Gastrocnemius medialis (tissue), 4 donors: Measurements from ENCODE around the gene SSBP4. TPM values are rescaled to one million over a fixed set of nuclear protein-coding genes. Genes with fewer than 3 reads are reported as not detected.

Source experiments
- ATAC-seq, 2 donors: fragments of 150-250 bp; one replicate each; pipeline ENCODE4 v1.9.1; 2016
- DNase-seq, 2 donors: peaks; one replicate each; pipeline ENCODE4 v3.0.0-alpha.2; 2019
- H3K27ac ChIP-seq, 4 donors: fragments of 200-600 bp; sonication (generic); 1 replicate in 1 of 4; 2 replicates in 3 of 4; pipeline ENCODE4 v1.5.1; 2016 to 2018; ENCODE audit warnings: mild to moderate bottlenecking in 2 of 4, moderate library complexity in 1 of 4
- H3K27me3 ChIP-seq, 3 donors: fragments of 200-600 bp; sonication (generic) in 2 of 3; 1 replicate in 1 of 3; 2 replicates in 2 of 3; pipeline versions ENCODE4 v1.5.1 to v1.6.0; 2016 to 2019; ENCODE audit warnings: mild to moderate bottlenecking in 1 of 3, moderate library complexity in 1 of 3
- H3K36me3 ChIP-seq, 2 donors: fragments of 200-600 bp; sonication (generic) in 1 of 2; one replicate each; pipeline ENCODE4 v1.5.1; 2017 to 2018
- H3K4me1 ChIP-seq, 2 donors: fragments of 200-600 bp; sonication (generic) in 1 of 2; one replicate each; pipeline ENCODE4 v1.5.1; 2016 to 2017; ENCODE audit warnings: mild to moderate bottlenecking in 2 of 2
- H3K4me3 ChIP-seq, 4 donors: fragments of 200-600 bp; sonication (generic) in 3 of 4; 1 replicate in 1 of 4; 2 replicates in 3 of 4; pipeline ENCODE4 v1.5.1; 2016 to 2019; ENCODE audit warnings: mild to moderate bottlenecking in 2 of 4
- H3K9me3 ChIP-seq, 3 donors: fragments of 200-600 bp; sonication (generic) in 2 of 3; 1 replicate in 1 of 3; 2 replicates in 2 of 3; pipeline ENCODE4 v1.5.1; 2016 to 2019
- CTCF ChIP-seq, 5 experiments: fragments of 450-650 bp in 3 of 5; fragments of 200-600 bp in 2 of 5; sonication (generic) in 2 of 5; IDR thresholded peaks in 4 of 5; conservative IDR thresholded peaks in 1 of 5; 1 replicate in 4 of 5; 2 replicates in 1 of 5; pipeline ENCODE4 v1.5.1; 2016 to 2019; ENCODE audit warnings: antibody characterized with exemption in 5 of 5, mild to moderate bottlenecking in 3 of 5, moderate library complexity in 3 of 5
- POLR2A ChIP-seq, 2 donors: fragments of 450-650 bp; IDR thresholded peaks; one replicate each; pipeline ENCODE4 v1.6.1; 2017; ENCODE audit warnings: antibody characterized with exemption in 2 of 2, mild to moderate bottlenecking in 2 of 2, moderate library complexity in 2 of 2
- in situ Hi-C, 4 donors: fragments of 200-750 bp; cut with MboI; loops; one replicate each; pipeline versions ENCODE4 v1.15.0 to v1.8.0; 2017; ENCODE audit warnings: low sequenced_read_pairs in 4 of 4
- intact Hi-C: fragments of 100-400 bp; cut with DNase I; formaldehyde crosslinking; loops from one replicate; pipeline ENCODE4 v1.15.1; 2023; ENCODE audit warnings: low total_unique reads
- total RNA-seq, 4 donors: library from RNA; depleted of rRNA; stranded (reverse); fragments of >200 nt; gene quantifications; one replicate each; pipeline versions ENCODE4 v1.1.0 to v1.2.3, GENCODE V29; 2016

SSBP4 gene
- total RNA-seq, 4 donors from 2014 or later, result 24.7 to 65.2 (median 44.1) TPM

- DNase-seq, result no peak
- peaks cover 82 to 94% of the 10 kb centered on the region in 2 donors for H3K4me1 ChIP-seq
- peaks cover 0 to 12% of the 10 kb centered on the region in 2 donors for H3K36me3 ChIP-seq
- TF ChIP-seq CTCF (IDR thresholded peaks at IDR 0.05 in 4 of 5, conservative IDR thresholded peaks at IDR 0.05 in 1 of 5), result no peak
- TF ChIP-seq POLR2A (IDR thresholded peaks at IDR 0.05), result no peak
- H3K9me3 ChIP-seq, result no peaks in the 10 kb centered on the region
- no peak overlapping the region for H3K4me3 ChIP-seq
- in situ Hi-C loops (loop anchor here in 3 of 4 donors (5.0 to 25.0 kb wide), 5 partner anchors 51 to 371 kb away; partner anchors contain the start of genes UBA52 (in 2 of the 3), UPF1 (in 2 of the 3), CRTC1 (in 1 of the 3) and KXD1 (in 1 of the 3)), intact Hi-C loops (loop anchor here (5.0 kb wide), 1 partner anchor 91 kb away; the partner anchor contains the start of gene KXD1)
- ATAC-seq, result no peak
- no peaks in the 10 kb centered on the region for H3K27me3 ChIP-seq
- peak overlapping the region; percentile 89 to 96 (median 94) for H3K27ac ChIP-seq
Measured at GRCh38 chr19:18465964-18466339, 46.8 kb downstream of the SSBP4 start.

GRCh38 chr19:18466354-18466753, 47.2 kb downstream of the SSBP4 start:
- intact Hi-C loops, result loop anchor here (5.0 kb wide), 1 partner anchor 91 kb away; the partner anchor contains the start of gene KXD1
- Histone ChIP-seq H3K36me3 (peaks cover 0 to 12% of the 10 kb centered on the region in 2 donors), H3K27ac (peak overlapping the region; percentile 89 to 96 (median 94)), H3K9me3 (no peaks in the 10 kb centered on the region), H3K27me3 (no peaks in the 10 kb centered on the region), H3K4me1 (peaks cover 78 to 92% of the 10 kb centered on the region in 2 donors), H3K4me3 (no peak overlapping the region)
- in situ Hi-C loops, result loop anchor here in 3 of 4 donors (5.0 to 25.0 kb wide), 5 partner anchors 51 to 371 kb away; partner anchors contain the start of genes UBA52 (in 2 of the 3), UPF1 (in 2 of the 3), CRTC1 (in 1 of the 3) and KXD1 (in 1 of the 3)
- TF ChIP-seq CTCF (IDR thresholded peaks at IDR 0.05 in 4 of 5, conservative IDR thresholded peaks at IDR 0.05 in 1 of 5), result no peak
- no peak for DNase-seq
- no peak for ATAC-seq

GRCh38 chr19:18467978-18468377, 48.8 kb downstream of the SSBP4 start:
- intact Hi-C loops, result loop anchor here (1.0 to 5.0 kb wide), 3 partner anchors 34 to 89 kb away; partner anchors contain the start of gene KXD1
- no peak overlapping the region for H3K4me3 ChIP-seq
- ATAC-seq (no peak), DNase-seq (no peak)
- no peak for TF ChIP-seq POLR2A (IDR thresholded peaks at IDR 0.05)
- TF ChIP-seq CTCF (IDR thresholded peaks at IDR 0.05 in 4 of 5, conservative IDR thresholded peaks at IDR 0.05 in 1 of 5), result no peak
- peaks cover 0 to 17% of the 10 kb centered on the region in 2 donors for H3K36me3 ChIP-seq
- in situ Hi-C loops, result loop anchor here in 3 of 4 donors (5.0 to 25.0 kb wide), 5 partner anchors 49 to 369 kb away; partner anchors contain the start of genes UBA52 (in 2 of the 3), UPF1 (in 2 of the 3), CRTC1 (in 1 of the 3) and KXD1 (in 1 of the 3)
- H3K27me3 ChIP-seq, result no peaks in the 10 kb centered on the region
- H3K9me3 ChIP-seq, result no peaks in the 10 kb centered on the region
- peak overlapping the region; percentile 89 to 96 (median 94) for H3K27ac ChIP-seq
- H3K4me1 ChIP-seq, result peaks cover 69 to 81% of the 10 kb centered on the region in 2 donors

DNA sequence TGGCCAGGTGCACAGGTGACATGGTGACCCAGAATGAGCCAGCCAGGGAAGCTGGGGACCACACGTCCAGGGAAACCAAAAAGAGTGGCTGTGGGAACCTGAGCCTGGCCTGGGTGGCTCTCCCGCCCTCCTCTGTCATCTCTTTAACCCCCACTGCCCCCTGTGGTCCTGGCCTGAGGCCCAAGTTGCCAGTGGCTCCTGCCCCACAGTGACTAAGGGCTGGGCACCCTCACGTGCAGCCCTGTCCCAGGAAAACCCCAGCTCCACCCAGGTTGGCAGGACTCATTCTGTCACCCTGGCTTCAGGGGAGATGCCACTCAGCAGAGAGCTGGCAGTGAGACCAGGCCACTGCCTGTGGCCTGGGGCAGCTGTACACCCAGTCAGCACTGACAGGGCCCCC, 49.3 kb downstream of the SSBP4 start:
- in situ Hi-C loops, result loop anchor here in 3 of 4 donors (5.0 to 25.0 kb wide), 5 partner anchors 49 to 369 kb away; partner anchors contain the start of genes UBA52 (in 2 of the 3), UPF1 (in 2 of the 3), CRTC1 (in 1 of the 3) and KXD1 (in 1 of the 3)
- ATAC-seq, result peak; percentile 69

More for the DNA sequence above, 49.3 kb downstream of the SSBP4 start:
- Histone ChIP-seq H3K4me3 (no peak overlapping the region), H3K27ac (peak overlapping the region; percentile 89 to 96 (median 94)), H3K9me3 (no peaks in the 10 kb centered on the region), H3K4me1 (peaks cover 71 to 83% of the 10 kb centered on the region in 2 donors), H3K27me3 (no peaks in the 10 kb centered on the region), H3K36me3 (peaks cover 0 to 17% of the 10 kb centered on the region in 2 donors)
- DNase-seq, result peak; percentile 87 to 96
- intact Hi-C loops, result loop anchor here (1.0 to 5.0 kb wide), 3 partner anchors 34 to 89 kb away; partner anchors contain the start of gene KXD1
- TF ChIP-seq CTCF (IDR thresholded peaks at IDR 0.05 in 4 of 5, conservative IDR thresholded peaks at IDR 0.05 in 1 of 5), result no peak
- peak; percentile 47 to 56 for TF ChIP-seq POLR2A (IDR thresholded peaks at IDR 0.05)
